KMS-11 (cell line): ENCODE data around the gene CDX1.

ENCODE experiments used
- H2AFZ ChIP-seq: fragments of 200-600 bp; sonication (generic); 2 replicates; pipeline ENCODE4 v1.6.1; 2016; ENCODE audit warnings: antibody characterized with exemption, mixed run types, low read depth
- H3K27ac ChIP-seq: fragments of 200-600 bp; sonication (generic); 2 replicates; pipeline ENCODE4 v1.6.1; 2016; ENCODE audit warnings: mild to moderate bottlenecking, mixed run types
- H3K27me3 ChIP-seq: fragments of 200-600 bp; sonication (generic); 2 replicates; pipeline ENCODE4 v1.6.1; 2017; ENCODE audit warnings: mild to moderate bottlenecking, low read depth, mixed run types, moderate library complexity; ENCODE audit not compliant: insufficient read depth
- H3K36me3 ChIP-seq: fragments of 200-600 bp; sonication (generic); 2 replicates; pipeline ENCODE4 v1.6.1; 2017; ENCODE audit warnings: mild to moderate bottlenecking, mixed run types; ENCODE audit not compliant: insufficient read depth
- H3K4me1 ChIP-seq: fragments of 200-600 bp; sonication (generic); 2 replicates; pipeline ENCODE4 v1.6.1; 2016; ENCODE audit warnings: mild to moderate bottlenecking, low read depth, mixed run types; ENCODE audit not compliant: poor library complexity, severe bottlenecking
- H3K4me2 ChIP-seq: fragments of 200-600 bp; sonication (generic); 2 replicates; pipeline ENCODE4 v1.7.0; 2016; ENCODE audit warnings: mild to moderate bottlenecking, mixed run types
- H3K4me3 ChIP-seq: fragments of 200-600 bp; sonication (generic); IDR thresholded peaks from 2 replicates; pipeline ENCODE4 v1.6.1; 2017; ENCODE audit warnings: low read depth, low read length, mixed read lengths; ENCODE audit not compliant: insufficient read depth
- H3K79me2 ChIP-seq: fragments of 200-600 bp; sonication (generic); 2 replicates; pipeline ENCODE4 v1.6.1; 2016; ENCODE audit warnings: low read depth, mixed run types; ENCODE audit not compliant: insufficient read depth
- H3K9ac ChIP-seq: fragments of 200-600 bp; sonication (generic); 2 replicates; pipeline ENCODE4 v1.6.1; 2016; ENCODE audit warnings: mild to moderate bottlenecking, mixed run types
- H4K20me1 ChIP-seq: fragments of 200-600 bp; sonication (generic); 2 replicates; pipeline ENCODE4 v1.6.1; 2016; ENCODE audit warnings: mild to moderate bottlenecking, mixed run types; ENCODE audit not compliant: insufficient read depth
- CTCF ChIP-seq: fragments of 200-600 bp; sonication (generic); conservative IDR thresholded peaks from 2 replicates; pipeline ENCODE4 v1.6.1; 2017; ENCODE audit warnings: low read depth, mild to moderate bottlenecking, antibody characterized with exemption, low read length, moderate library complexity, mixed read lengths

Gene CDX1

GRCh38 chr5:150166650-150167511 lies at the start of gene CDX1:
TSS of gene CDX1 (plus strand) at chr5:150166778. CDS start at chr5:150166877, 99 bp downstream.
- Histone ChIP-seq H3K9ac (no peak within 1 kb of the TSS), H3K79me2 (no peaks in the 10 kb centered on the region), H3K4me3 (no peak within 1 kb of the TSS), H3K36me3 (no peaks in the 10 kb centered on the region), H4K20me1 (no peaks in the 10 kb centered on the region), H3K4me1 (peaks cover 14% of the 10 kb centered on the region), H3K27me3 (no peaks in the 10 kb centered on the region), H3K4me2 (no peak within 1 kb of the TSS), H3K27ac (no peak within 1 kb of the TSS), H2AFZ (no peak within 1 kb of the TSS)
- TF ChIP-seq CTCF = no peak

GRCh38 chr5:150117945-150118560 lies 48.5 kb upstream of the CDX1 start:
- Histone ChIP-seq H3K4me1 (peaks cover 5% of the 10 kb centered on the region), H3K4me3 (no peak overlapping the region), H2AFZ (no peak overlapping the region), H4K20me1 (no peaks in the 10 kb centered on the region), H3K4me2 (no peak overlapping the region), H3K9ac (no peak overlapping the region), H3K36me3 (no peaks in the 10 kb centered on the region), H3K27ac (no peak overlapping the region), H3K27me3 (no peaks in the 10 kb centered on the region), H3K79me2 (no peaks in the 10 kb centered on the region)
- TF ChIP-seq CTCF = no peak

GRCh38 chr5:150118561-150119229 lies 47.9 kb upstream of the CDX1 start:
- no peak overlapping the region for H3K4me2 ChIP-seq
- H3K27me3 ChIP-seq = no peaks in the 10 kb centered on the region
- no peak overlapping the region for H2AFZ ChIP-seq
- no peak overlapping the region for H3K9ac ChIP-seq
- H3K36me3 ChIP-seq = no peaks in the 10 kb centered on the region
- no peaks in the 10 kb centered on the region for H4K20me1 ChIP-seq
- H3K4me1 ChIP-seq = peaks cover 5% of the 10 kb centered on the region
- no peak overlapping the region for H3K27ac ChIP-seq
- no peak overlapping the region for H3K4me3 ChIP-seq
- no peak for TF ChIP-seq CTCF
- H3K79me2 ChIP-seq = no peaks in the 10 kb centered on the region

GRCh38 chr5:150119421-150120061 lies 47.0 kb upstream of the CDX1 start:
- Histone ChIP-seq H3K36me3 (no peaks in the 10 kb centered on the region), H3K9ac (no peak overlapping the region)
- no peak for TF ChIP-seq CTCF

More at GRCh38 chr5:150119421-150120061, 47.0 kb upstream of the CDX1 start:
- Histone ChIP-seq H3K79me2 (no peaks in the 10 kb centered on the region), H3K27me3 (no peaks in the 10 kb centered on the region), H3K4me1 (peaks cover 5% of the 10 kb centered on the region), H4K20me1 (no peaks in the 10 kb centered on the region), H2AFZ (no peak overlapping the region), H3K4me2 (no peak overlapping the region), H3K4me3 (no peak overlapping the region), H3K27ac (no peak overlapping the region)
